Stimulated activated naive CD4-positive, alpha-beta T cell (primary cell): ENCODE measurements around the gene OR2T33.
"Not testable (repeated sequence)": the region's sequence is repeated elsewhere in the genome, so short reads cannot be mapped to it uniquely, and the experiment has no call there.

Experiments used
- DNase-seq, 6 experiments: peaks; one replicate each; lab custom pipeline; 2025; lab: John Stamatoyannopoulos, UW

OR2T33 gene

GRCh38 chr1:248277876-248278275 is at the start of gene OR2T33:
Gene OR2T33, minus strand, starts transcription at chr1:248277976. Its CDS starts 4,162 bp downstream, at chr1:248273814.
- DNase-seq = no peak

DNA sequence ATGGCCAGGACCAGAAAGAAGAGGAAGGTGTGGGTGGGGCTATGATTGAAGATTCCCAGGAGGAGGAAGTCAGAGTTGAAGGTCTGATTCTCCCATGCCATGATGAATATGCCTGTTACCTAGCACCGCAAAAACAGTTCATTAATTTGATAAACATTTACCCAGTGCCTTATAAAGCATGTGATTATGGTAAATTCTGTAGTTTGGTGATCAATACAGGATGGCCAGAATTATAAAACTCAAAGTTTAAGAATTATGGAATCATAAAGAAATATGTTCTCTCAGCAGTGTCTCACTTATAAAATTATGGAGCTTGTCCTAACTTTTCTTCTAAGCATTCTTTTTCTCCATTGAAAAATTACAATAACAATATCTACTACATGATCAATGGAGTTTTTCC is 46.7 kb upstream of the OR2T33 start, which contains the start of gene OR2M7:
TSS of gene OR2M7 (minus strand) at position 101 of the 400 bp plus-strand sequence. CDS start at position 101, 0 bp downstream.
- DNase-seq = no peak

DNA sequence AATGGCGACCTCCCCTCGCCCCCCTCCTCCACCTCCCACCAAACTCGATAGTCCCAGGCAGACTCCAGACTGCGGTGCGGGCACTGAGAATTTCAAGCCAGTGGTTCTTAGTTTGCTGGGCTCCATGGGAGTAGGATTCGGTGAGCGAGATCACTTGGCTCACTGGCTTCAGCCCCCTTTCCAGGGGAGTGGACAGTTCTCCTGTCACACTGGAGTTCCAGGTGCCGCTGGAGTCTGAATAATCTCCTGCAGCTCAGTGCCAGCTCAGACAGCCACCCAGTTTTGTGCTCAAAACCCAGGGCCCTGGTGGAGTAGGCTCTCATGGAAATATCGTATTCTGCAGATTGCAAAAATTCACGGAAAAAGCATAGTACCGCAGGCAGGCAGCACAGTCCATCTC is 39.0 kb upstream of the OR2T33 start:
- DNase-seq = no peak

GRCh38 chr1:248306740-248307139 is 29.0 kb upstream of the OR2T33 start:
- not testable (repeated sequence) for DNase-seq

GRCh38 chr1:248306103-248306502 is 28.3 kb upstream of the OR2T33 start:
- DNase-seq = no peak

GRCh38 chr1:248305672-248306071 is 27.9 kb upstream of the OR2T33 start:
- not testable (repeated sequence) for DNase-seq

DNA sequence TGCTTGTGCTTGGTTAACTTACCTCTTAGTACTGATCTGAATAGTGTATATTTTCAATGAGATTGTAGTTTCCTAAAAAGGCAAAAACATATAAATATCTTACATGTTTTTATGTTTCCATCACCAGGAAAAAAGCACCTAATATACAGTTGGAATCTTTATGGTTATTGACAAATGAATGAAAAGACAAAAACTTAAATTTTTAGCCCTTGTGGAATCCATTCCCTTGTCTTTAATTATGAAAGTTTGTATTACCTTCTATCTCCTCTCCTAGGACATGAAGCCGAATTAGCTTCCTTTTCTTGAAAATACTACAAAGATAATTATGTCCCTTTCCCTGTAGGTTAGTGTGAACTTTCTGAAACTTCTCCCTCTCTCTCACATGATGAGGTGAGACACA is 25.5 kb upstream of the OR2T33 start, which contains the start of gene OR2T12:
TSS of gene OR2T12 (minus strand) at position 101 of the 400 bp plus-strand sequence. CDS start 7,846 bp downstream, outside the sequence.
- DNase-seq = no peak

- no peak for DNase-seq
Measured at GRCh38 chr1:248288391-248288790, 10.6 kb upstream of the OR2T33 start.

GRCh38 chr1:248273225-248273624 is 4.6 kb downstream of the OR2T33 start:
- DNase-seq = not testable (repeated sequence)

GRCh38 chr1:248268178-248268577 is 9.6 kb downstream of the OR2T33 start:
- no peak for DNase-seq

- not testable (repeated sequence) for DNase-seq
Measured at GRCh38 chr1:248259309-248259708, 18.5 kb downstream of the OR2T33 start.

DNA sequence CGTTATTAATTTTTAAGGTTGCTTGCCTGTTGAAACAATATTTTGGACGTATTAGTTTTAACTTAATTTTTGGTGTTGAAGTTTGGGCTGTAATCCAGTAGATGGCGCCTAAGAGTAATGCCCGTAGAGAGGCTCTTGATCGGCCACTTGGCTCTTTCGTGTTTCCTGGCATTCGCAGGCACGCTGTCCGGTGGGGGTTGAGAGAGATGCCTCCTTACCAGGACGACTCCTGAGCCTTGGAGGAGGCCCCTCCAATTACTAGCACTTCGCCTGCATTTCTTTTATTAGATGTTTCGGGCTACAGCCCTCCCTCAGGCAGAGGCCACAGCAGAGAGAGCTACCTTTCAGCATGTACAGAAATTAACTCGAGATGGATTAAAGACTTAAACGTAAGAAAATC is 34.6 kb downstream of the OR2T33 start:
- peak in 3 of 6 experiments; percentile 8 to 30 (median 20) for DNase-seq

DNA sequence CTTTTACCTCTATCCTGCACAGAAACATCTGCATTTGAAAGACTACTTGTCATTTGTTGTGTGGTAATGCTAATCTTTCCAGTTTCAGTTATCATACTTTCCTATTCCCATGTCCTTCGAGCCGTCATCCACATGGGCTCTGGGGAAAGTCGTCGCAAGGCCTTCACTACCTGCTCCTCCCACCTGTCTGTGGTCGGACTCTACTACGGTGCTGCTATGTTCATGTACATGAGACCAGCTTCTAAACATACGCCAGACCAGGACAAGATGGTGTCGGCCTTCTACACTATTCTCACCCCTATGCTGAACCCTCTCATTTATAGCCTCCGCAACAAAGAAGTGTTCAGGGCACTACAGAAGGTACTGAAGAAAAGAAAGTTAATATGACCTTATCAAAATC is 38.3 kb downstream of the OR2T33 start:
- no peak for DNase-seq

- no peak for DNase-seq
Measured at GRCh38 chr1:248231117-248231516, 46.7 kb downstream of the OR2T33 start, which contains the start of gene OR2M4. Gene OR2M4, plus strand, starts transcription at chr1:248231417. Its CDS starts 7,512 bp downstream, at chr1:248238929.

GRCh38 chr1:248229360-248229908 is 48.3 kb downstream of the OR2T33 start:
- DNase-seq = no peak

- DNase-seq = no peak
Measured at GRCh38 chr1:248225537-248225936, 52.2 kb downstream of the OR2T33 start.
